GM18951 (cell line): Measurements from ENCODE around the gene CNKSR3.
A peak's percentile ranks its signal among the peaks of the same experiment; 100 is the strongest.
"Not testable (repeated sequence)": the region's sequence is repeated elsewhere in the genome, so short reads cannot be mapped to it uniquely, and the experiment has no call there.

Source experiments
- POLR2A ChIP-seq: IDR thresholded peaks from 4 replicates; pipeline ENCODE4 v1.6.1; 2011; ENCODE audit warnings: mild to moderate bottlenecking; ENCODE audit not compliant: insufficient read length, insufficient read depth; ENCODE audit errors: extremely low read depth
- in situ Hi-C: fragments of 300-500 bp; cut with MboI; formaldehyde crosslinking; loops from one replicate; pipeline ENCODE4 v1.12.0; 2022; ENCODE audit warnings: low sequenced_read_pairs, mixed read lengths, inconsistent platforms; ENCODE audit not compliant: unreplicated experiment

Gene CNKSR3

GRCh38 chr6:154510144-154510905 is at the start of gene CNKSR3:
CNKSR3 (minus strand) TSS chr6:154510685; CDS start chr6:154510114, 571 bp downstream.
- in situ Hi-C loops: no loop called here
- TF ChIP-seq POLR2A: peak; percentile 69

- in situ Hi-C loops: no loop called here
- TF ChIP-seq POLR2A: no peak
Observed at GRCh38 chr6:154558984-154559383, 48.5 kb upstream of the CNKSR3 start.

- in situ Hi-C loops: no loop called here
- TF ChIP-seq POLR2A: no peak
Observed at GRCh38 chr6:154558513-154558912, 48.0 kb upstream of the CNKSR3 start.

GRCh38 chr6:154555073-154555677 is 44.7 kb upstream of the CNKSR3 start:
- in situ Hi-C loops: no loop called here
- TF ChIP-seq POLR2A: no peak

GRCh38 chr6:154554491-154554890 is 44.0 kb upstream of the CNKSR3 start:
- TF ChIP-seq POLR2A: no peak
- in situ Hi-C loops: no loop called here

- TF ChIP-seq POLR2A: no peak
- in situ Hi-C loops: no loop called here
Observed at GRCh38 chr6:154550779-154551178, 40.3 kb upstream of the CNKSR3 start.

- in situ Hi-C loops: no loop called here
Observed at GRCh38 chr6:154549179-154549578, 38.7 kb upstream of the CNKSR3 start.

GRCh38 chr6:154548130-154548830 is 37.8 kb upstream of the CNKSR3 start:
- TF ChIP-seq POLR2A: no peak
- in situ Hi-C loops: no loop called here

More at GRCh38 chr6:154549179-154549578, 38.7 kb upstream of the CNKSR3 start:
- TF ChIP-seq POLR2A: no peak

GRCh38 chr6:154543628-154544027 is 33.1 kb upstream of the CNKSR3 start:
- no peak for TF ChIP-seq POLR2A
- in situ Hi-C loops: no loop called here

- no peak for TF ChIP-seq POLR2A
- in situ Hi-C loops: no loop called here
Observed at GRCh38 chr6:154542747-154543146, 32.3 kb upstream of the CNKSR3 start.

GRCh38 chr6:154541837-154542236 is 31.4 kb upstream of the CNKSR3 start:
- in situ Hi-C loops: not testable (repeated sequence)

GRCh38 chr6:154539593-154540269 is 29.2 kb upstream of the CNKSR3 start:
- TF ChIP-seq POLR2A: no peak
- in situ Hi-C loops: no loop called here

GRCh38 chr6:154538640-154539191 is 28.2 kb upstream of the CNKSR3 start:
- in situ Hi-C loops: no loop called here
- TF ChIP-seq POLR2A: no peak
